Adrenal gland (tissue), 12 donors: ENCODE results near the gene GALNT5. TPM values are rescaled to one million over a fixed set of nuclear protein-coding genes. Genes with fewer than 3 reads are reported as not detected.

Source experiments
- DNase-seq, 7 donors: peaks; one replicate each; pipeline ENCODE4 v3.0.0-alpha.2; 2019 to 2020
- H3K27ac ChIP-seq, 5 donors: fragments of 200-600 bp; sonication (generic) in 4 of 5; 1 replicate in 3 of 5; 2 replicates in 2 of 5; pipeline versions ENCODE4 v1.5.1 to v1.8.0; 2016 to 2020; ENCODE audit warnings: mild to moderate bottlenecking in 1 of 5
- H3K27me3 ChIP-seq: fragments of 200-600 bp; 2 replicates; pipeline ENCODE4 v1.8.0; 2021
- H3K36me3 ChIP-seq, 2 donors: fragments of 200-600 bp; replicated peaks in 1 of 2; 1 replicate in 1 of 2; 2 replicates in 1 of 2; pipeline versions ENCODE4 v1.5.1 to v1.8.0; 2018 to 2022
- H3K4me1 ChIP-seq, 2 donors: fragments of 200-600 bp; replicated peaks in 1 of 2; 1 replicate in 1 of 2; 2 replicates in 1 of 2; pipeline versions ENCODE4 v1.5.1 to v1.8.0; 2018 to 2021
- H3K4me3 ChIP-seq, 4 donors: fragments of 200-600 bp; sonication (generic) in 3 of 4; one replicate each; pipeline ENCODE4 v1.5.1; 2016 to 2018
- H3K9me3 ChIP-seq, 3 donors: fragments of 200-600 bp; sonication (generic) in 1 of 3; replicated peaks in 1 of 3; 1 replicate in 2 of 3; 2 replicates in 1 of 3; pipeline versions ENCODE4 v1.5.1 to v1.8.0; 2016 to 2021
- POLR2A ChIP-seq, 2 donors: fragments of 450-650 bp; IDR thresholded peaks; one replicate each; pipeline ENCODE4 v1.6.1; 2017; ENCODE audit warnings: antibody characterized with exemption in 2 of 2, mild to moderate bottlenecking in 2 of 2, moderate library complexity in 1 of 2
- WGBS, 4 donors: extraction: QIAGEN DNeasy Blood & Tissue Kit in 2 of 4; methylation state at CpG; one replicate each; pipeline versions ENCODE4 v1.1.5 to v1.1.7; 2013 to 2017; 5-methylcytosine and 5-hydroxymethylcytosine counted together
- intact Hi-C, 2 donors: fragments of 100-400 bp; cut with DNase I; formaldehyde crosslinking; loops; one replicate each; pipeline versions ENCODE4 v1.14.1 to v1.15.0; 2022 to 2023
- polyA plus RNA-seq, 3 donors: library from polyadenylated mRNA; stranded (reverse); fragments of 200-250 nt in 2 of 3; fragments of 350-450 nt in 1 of 3; fragmentation: Illumina TruSeq in 1 of 3; extraction: RNeasy Lipid Tissue Mini Kit (QIAGEN cat#74804) in 1 of 3; gene quantifications; one replicate each; pipeline ENCODE4 v1.2.3, GENCODE V29; 2013 to 2014
- total RNA-seq, 9 donors: library from RNA; depleted of rRNA in 4 of 9; stranded (reverse); fragments of >200 nt in 4 of 9; fragments of 120-200 nt in 1 of 9; fragmentation: NEBNext Ultra II Directional in 1 of 9; extraction: Animal tissue kit (Norgen Biotek cat#: 25700) in 1 of 9; gene quantifications; one replicate each; pipeline versions ENCODE4 v1.1.0 to v1.2.4, GENCODE V29; 2013 to 2023
- TF ChIP-seq, protein P1 (sequence below), 6 experiments: fragments of 450-650 bp in 4 of 6; fragments of 200-600 bp in 2 of 6; sonication (generic) in 1 of 6; IDR thresholded peaks; 1 replicate in 5 of 6; 2 replicates in 1 of 6; pipeline versions ENCODE4 v1.5.1 to v1.8.0; 2016 to 2021; ENCODE audit warnings: antibody characterized with exemption in 6 of 6, mild to moderate bottlenecking in 2 of 6, moderate library complexity in 1 of 6
- donor health status: healthy with polysubstance abuse.
- donor health status: Bipolar disorder and iron deficiency.
- donor health status: DM: yes; HTN: yes; CAD: no.
- donor health status: DM: no; HTN: no; CAD: no.
- donor health status: DM: no; HTN: no; CAD: no.
- donor health status: DM: yes; HTN: yes; CAD: no.

The GALNT5 gene
- total and polyA plus RNA-seq, 12 donors: under 0.01 to 0.22 (median 0.07) TPM; not detected in 3

DNA sequence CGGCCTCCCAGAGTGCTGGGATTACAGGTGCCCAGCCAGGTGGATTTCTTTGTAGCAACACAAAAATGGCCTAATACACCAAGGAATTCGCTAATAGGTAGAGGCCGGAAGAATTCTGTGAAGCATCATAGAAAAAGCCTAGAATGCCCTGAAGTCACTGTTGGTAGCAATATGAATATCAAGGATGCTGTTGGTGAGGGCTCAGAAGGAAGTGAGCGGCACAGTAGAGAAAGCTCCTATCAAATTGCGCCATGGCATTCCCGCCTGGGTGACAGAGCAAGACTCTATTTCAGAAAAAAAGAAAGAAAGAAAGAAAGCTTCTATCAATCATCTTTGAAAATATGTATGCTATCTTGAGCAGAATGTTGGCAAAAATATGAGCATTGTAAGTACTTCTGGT is 23.8 kb downstream of the GALNT5 start:
- Histone ChIP-seq H3K27ac (no peak overlapping the region), H3K36me3 (no peaks in the 10 kb centered on the region), H3K4me3 (no peak overlapping the region), H3K4me1 (no peaks in the 10 kb centered on the region), H3K27me3 (no peaks in the 10 kb centered on the region), H3K9me3 (no peaks in the 10 kb centered on the region)
- DNase-seq: no peak
- 80 to 90% (median 87%) methylated on average over 6 of the region's 6 CpGs for WGBS, 4 donors
- intact Hi-C loops: no loop called here
- TF ChIP-seq, protein P1, sequence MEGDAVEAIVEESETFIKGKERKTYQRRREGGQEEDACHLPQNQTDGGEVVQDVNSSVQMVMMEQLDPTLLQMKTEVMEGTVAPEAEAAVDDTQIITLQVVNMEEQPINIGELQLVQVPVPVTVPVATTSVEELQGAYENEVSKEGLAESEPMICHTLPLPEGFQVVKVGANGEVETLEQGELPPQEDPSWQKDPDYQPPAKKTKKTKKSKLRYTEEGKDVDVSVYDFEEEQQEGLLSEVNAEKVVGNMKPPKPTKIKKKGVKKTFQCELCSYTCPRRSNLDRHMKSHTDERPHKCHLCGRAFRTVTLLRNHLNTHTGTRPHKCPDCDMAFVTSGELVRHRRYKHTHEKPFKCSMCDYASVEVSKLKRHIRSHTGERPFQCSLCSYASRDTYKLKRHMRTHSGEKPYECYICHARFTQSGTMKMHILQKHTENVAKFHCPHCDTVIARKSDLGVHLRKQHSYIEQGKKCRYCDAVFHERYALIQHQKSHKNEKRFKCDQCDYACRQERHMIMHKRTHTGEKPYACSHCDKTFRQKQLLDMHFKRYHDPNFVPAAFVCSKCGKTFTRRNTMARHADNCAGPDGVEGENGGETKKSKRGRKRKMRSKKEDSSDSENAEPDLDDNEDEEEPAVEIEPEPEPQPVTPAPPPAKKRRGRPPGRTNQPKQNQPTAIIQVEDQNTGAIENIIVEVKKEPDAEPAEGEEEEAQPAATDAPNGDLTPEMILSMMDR (IDR thresholded peaks at IDR 0.05): no peak
- TF ChIP-seq POLR2A (IDR thresholded peaks at IDR 0.05): no peak

DNA sequence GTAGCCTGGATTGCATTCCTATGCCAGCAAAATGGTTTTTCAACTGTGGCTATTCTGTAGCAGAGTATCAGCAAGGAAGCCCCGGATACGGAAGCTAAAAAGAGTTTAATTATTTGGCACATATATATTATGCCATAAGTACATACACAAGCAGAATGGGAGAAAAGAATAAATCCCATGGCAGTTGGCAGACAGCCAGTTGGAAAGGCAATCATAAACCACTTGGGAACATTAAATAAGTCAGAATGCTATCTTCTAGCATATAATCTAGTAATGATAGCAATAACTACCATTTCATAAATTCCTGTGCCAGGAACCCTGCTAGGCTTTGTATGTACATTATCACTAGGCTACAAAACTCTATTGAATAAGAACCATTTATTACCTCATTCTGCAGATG is 26.0 kb downstream of the GALNT5 start:
- no peak for DNase-seq
- Histone ChIP-seq H3K9me3 (no peaks in the 10 kb centered on the region), H3K27ac (no peak overlapping the region), H3K4me1 (no peaks in the 10 kb centered on the region), H3K4me3 (no peak overlapping the region), H3K36me3 (no peaks in the 10 kb centered on the region), H3K27me3 (no peaks in the 10 kb centered on the region)
- intact Hi-C loops: no loop called here
- WGBS, 4 donors: 51 to 70% (median 65%) methylated on average over 2 of the region's 2 CpGs
- TF ChIP-seq, protein P1 (IDR thresholded peaks at IDR 0.05): no peak
- no peak for TF ChIP-seq POLR2A (IDR thresholded peaks at IDR 0.05)

DNA sequence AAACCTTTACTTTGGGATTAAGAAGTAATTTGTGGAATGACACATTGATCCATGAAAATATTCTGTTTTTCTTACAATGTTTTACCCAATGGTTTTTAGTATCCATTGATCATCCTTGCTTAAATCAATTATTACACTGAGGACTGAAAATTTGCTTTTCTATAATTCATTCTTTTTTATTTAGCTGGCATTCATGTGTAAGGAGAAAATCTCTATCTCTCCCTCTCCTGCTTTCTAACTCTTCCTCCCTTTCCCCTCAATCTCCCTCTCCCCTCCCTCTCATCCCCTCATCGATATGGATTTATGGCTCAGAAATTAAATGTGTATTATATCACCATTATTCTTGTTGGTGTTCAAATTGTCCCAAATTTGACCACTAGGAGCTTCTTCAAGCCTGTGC is 29.7 kb downstream of the GALNT5 start:
- TF ChIP-seq, protein P1 (IDR thresholded peaks at IDR 0.05): no peak
- TF ChIP-seq POLR2A (IDR thresholded peaks at IDR 0.05): no peak
- intact Hi-C loops: no loop called here
- H3K36me3 ChIP-seq: no peaks in the 10 kb centered on the region
- H3K4me3 ChIP-seq: no peak overlapping the region
- H3K4me1 ChIP-seq: no peaks in the 10 kb centered on the region
- H3K9me3 ChIP-seq: no peaks in the 10 kb centered on the region
- 81 to 95% (median 87%) methylated on average over 1 of the region's 1 CpG for WGBS, 4 donors
- no peak overlapping the region for H3K27ac ChIP-seq
- no peak for DNase-seq
- H3K27me3 ChIP-seq: no peaks in the 10 kb centered on the region

DNA sequence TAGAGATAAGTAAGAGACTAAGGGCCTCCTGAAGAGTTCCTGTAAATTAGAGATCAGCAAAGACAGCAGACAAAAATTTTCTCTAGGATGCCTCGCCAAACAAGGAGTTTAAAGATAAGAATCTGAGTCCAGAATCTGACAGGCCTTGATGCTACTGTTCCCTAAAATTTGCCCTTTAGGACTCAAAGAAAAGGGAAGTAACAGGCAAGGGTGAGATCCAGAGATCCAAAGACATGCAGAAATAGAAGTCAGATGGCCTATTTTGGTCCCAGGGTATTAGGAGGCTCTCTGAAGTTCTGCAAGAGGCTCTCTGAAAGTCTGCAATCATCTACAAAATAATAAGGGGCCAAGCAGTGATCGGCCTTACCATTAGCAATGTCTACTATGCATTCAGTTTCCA is 33.0 kb downstream of the GALNT5 start:
- Histone ChIP-seq H3K27ac (no peak overlapping the region), H3K9me3 (no peaks in the 10 kb centered on the region), H3K4me1 (no peaks in the 10 kb centered on the region), H3K4me3 (no peak overlapping the region), H3K27me3 (no peaks in the 10 kb centered on the region), H3K36me3 (no peaks in the 10 kb centered on the region)
- intact Hi-C loops: no loop called here
- no peak for TF ChIP-seq POLR2A (IDR thresholded peaks at IDR 0.05)
- TF ChIP-seq, protein P1 (IDR thresholded peaks at IDR 0.05): no peak
- no peak for DNase-seq
- 83 to 95% (median 85%) methylated on average over 2 of the region's 2 CpGs for WGBS, 4 donors
